ENCODE measurements around the gene ZFHX2. TPM values are rescaled to one million over a fixed set of nuclear protein-coding genes. Genes with fewer than 3 reads are reported as not detected.

Gene ZFHX2
- polyA plus RNA-seq, 1 donor, result 1.5 TPM

- no peak for DNase-seq (ENCODE audit: low read depth)
These were observed 21.3 kb upstream of the ZFHX2 start for GRCh38 chr14:23572836-23573235.

- no peak for DNase-seq (ENCODE audit: low read depth)
These were observed 20.9 kb upstream of the ZFHX2 start for GRCh38 chr14:23572524-23572828.

DNA sequence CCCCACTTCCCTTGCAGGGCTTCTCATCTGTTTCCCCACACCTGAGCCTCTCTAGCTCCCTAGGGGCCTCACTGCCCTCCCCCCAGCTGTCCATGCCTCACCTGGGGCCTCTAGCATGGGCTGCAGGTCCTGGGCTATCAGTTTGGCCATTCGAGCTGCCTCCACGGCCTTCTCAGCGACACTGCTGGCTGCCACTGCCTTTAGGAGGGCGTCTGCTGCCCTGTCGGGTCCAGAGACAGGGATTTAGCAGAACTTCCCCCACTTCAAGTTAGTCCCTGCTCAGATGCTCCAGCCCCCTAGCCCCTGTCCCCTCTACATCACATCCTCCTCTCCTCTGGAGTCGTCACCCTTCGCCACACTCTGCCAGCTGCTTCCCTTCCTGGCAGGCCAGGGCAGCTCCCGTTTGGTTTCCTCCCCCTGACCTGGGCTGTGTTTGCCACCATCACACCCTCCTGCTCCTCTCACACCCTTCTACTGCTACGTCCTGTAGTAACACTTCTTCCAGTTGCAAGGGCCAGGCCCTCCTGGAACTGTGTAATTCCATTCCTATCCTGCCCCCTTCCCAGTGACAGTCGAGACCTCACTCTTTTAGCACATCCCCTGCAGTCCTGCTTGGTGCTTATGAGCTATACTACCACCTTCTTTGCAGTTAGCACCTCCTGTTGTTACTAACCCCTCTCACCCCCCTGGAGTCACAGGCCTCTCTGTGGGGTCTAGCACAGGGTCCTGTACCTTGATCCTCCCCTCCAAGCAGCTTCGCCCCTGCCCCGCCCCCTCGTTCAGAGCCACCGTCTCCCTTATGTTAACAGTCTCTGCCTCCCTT is 20.3 kb upstream of the ZFHX2 start:
- DNase-seq (ENCODE audit: low read depth), result no peak

DNA sequence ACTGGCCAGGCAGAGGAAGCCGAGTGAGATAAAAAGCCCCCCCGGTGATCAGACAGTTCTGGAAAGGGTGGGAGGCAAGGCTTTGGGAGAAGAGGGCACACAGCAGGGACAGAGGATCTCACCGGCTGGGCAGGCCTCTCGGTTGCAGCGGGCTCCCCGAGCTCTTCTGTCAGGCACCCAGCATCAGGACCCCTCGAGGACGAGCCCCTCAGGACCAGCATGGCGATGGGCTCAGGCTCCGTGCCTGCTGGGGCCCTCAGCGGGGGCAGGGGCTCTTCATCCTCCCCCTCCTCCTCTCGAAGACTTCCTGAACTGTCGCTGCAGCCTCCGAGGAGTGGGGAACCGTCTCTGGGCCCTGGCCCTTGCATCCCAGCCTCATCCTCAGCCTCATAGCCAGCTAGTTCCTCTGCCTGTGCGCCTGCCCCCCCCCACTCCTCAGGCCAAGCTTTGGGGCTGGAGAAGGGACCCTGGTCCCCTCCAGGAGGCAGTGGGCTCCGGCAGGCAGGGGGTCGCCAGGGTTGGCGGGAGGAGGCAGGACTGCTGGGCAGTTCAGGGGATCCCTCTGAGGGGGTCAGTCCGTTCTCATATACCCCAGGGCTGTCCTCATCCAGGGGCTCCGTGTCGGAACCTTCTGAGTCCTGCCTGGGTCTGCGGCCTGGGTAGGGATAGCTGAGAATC is 19.4 kb upstream of the ZFHX2 start:
- DNase-seq (ENCODE audit: low read depth), result no peak

GRCh38 chr14:23569443-23570151 is 18.0 kb upstream of the ZFHX2 start:
- DNase-seq (ENCODE audit: low read depth), result no peak

DNA sequence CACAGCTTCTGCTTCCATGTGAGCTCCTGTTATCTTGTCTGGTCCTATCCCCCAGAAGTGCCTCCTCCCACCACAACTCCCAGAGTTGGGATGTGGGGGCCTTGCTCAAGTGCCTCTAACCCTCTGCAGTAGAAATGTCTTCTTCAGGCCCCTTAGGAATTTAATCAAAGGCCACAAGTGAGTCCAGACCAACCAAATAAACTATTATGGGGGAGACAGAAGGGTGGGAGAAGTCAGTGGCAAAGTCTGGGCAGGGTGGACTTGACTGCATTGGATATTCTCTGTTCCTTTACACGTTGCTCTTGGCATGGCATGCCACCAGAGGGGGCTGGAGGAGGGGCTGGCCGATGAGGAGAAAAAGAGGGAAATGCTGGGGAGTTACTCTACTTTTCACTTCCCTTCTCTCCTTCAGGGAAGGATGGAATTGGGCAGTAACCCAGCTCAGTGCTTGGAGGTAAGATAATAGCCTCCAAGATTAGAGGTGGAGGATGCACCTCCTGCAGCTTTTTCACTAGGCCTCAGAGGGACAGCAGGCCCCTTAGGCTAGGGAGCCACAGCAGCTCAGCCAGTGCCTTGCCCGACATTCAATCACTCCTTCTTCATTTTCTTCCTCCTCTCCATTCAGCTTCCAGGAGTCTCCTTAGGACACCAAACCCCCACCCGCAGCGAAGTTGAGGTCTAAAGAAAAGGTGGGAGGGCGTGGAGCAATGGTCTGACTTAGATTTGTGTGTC is 17.2 kb upstream of the ZFHX2 start:
- no peak for DNase-seq (ENCODE audit: low read depth)

DNA sequence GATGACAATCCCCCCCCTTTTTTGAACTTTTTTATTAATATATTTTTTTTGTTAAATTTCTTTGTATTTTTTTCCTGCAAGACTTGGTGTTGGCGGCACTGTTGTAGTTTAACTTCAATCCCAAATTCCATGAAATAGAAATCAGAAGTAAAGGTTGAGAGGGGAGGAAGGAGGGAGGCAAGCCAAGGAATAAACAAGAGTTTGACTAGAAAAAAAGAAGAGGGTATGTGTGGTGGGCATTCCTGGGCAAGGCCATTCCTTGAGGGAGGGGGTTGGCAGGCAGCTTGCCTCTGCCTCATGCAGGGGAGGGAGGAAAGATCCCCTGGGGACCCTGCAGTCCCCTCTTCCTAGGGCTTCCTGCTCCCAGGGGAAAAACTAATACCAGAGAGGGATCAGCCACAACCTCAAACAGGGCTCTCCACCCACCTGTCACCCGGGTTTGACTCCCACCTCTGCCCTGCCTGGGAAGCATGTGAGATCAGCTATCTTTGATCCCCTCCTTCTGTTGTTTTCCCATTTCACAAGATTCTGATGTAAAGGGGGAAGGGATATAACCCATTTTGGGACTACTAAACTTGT is 16.5 kb upstream of the ZFHX2 start:
- no peak for DNase-seq (ENCODE audit: low read depth)

- no peak for DNase-seq (ENCODE audit: low read depth)
These were observed 15.8 kb upstream of the ZFHX2 start, which contains the start of gene AP1G2 for GRCh38 chr14:23567186-23568020. Gene AP1G2 (minus strand): TSS chr14:23567791. CDS start chr14:23567314, 477 bp downstream.

DNA sequence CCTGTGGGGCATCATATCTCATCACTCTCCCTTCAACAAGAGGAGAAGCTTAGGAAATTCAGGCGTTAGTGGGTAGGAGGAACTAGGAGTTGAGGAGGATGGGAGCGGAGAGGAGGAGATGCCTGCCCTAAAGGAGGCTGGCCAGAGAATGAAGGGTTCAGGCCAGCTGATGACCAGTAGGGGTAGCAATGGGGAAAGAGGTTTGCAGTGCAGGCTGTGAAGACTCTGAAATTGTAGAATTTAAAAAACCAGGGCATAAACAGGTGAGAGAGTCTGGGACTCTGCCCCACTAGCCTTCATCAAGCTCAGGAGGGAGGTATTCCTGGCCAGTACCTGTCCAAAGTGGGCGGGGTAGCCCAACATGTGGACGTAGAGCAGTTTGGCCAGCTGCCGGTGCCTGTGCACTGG is 15.2 kb upstream of the ZFHX2 start:
- DNase-seq (ENCODE audit: low read depth), result no peak

- no peak for DNase-seq (ENCODE audit: low read depth)
These were observed 14.7 kb upstream of the ZFHX2 start for GRCh38 chr14:23566112-23566777.

DNA sequence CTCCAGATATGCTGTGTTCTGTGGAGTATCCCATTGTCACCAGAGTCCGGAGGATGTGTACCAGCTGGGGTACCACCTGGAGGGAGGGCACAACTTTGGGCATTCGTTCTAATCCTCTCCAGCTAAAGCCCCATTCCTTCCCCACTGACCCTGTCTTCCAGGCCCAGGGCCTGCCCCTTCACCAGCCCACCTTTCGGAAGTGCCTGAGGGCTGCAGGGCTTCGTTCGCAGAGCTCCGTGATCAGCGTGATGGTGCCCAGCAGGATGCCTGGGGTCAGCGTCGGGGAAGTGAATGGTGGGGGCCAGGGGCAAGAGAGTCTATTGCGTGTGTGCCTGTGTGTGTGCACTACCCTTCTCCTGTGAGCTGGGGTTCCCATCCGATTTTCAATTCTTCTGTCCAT is 14.1 kb upstream of the ZFHX2 start:
- no peak for DNase-seq (ENCODE audit: low read depth)

GRCh38 chr14:23564876-23565275 is 13.3 kb upstream of the ZFHX2 start:
- DNase-seq (ENCODE audit: low read depth), result no peak

- DNase-seq (ENCODE audit: low read depth), result no peak
These were observed 12.7 kb upstream of the ZFHX2 start for GRCh38 chr14:23564181-23564812.

DNA sequence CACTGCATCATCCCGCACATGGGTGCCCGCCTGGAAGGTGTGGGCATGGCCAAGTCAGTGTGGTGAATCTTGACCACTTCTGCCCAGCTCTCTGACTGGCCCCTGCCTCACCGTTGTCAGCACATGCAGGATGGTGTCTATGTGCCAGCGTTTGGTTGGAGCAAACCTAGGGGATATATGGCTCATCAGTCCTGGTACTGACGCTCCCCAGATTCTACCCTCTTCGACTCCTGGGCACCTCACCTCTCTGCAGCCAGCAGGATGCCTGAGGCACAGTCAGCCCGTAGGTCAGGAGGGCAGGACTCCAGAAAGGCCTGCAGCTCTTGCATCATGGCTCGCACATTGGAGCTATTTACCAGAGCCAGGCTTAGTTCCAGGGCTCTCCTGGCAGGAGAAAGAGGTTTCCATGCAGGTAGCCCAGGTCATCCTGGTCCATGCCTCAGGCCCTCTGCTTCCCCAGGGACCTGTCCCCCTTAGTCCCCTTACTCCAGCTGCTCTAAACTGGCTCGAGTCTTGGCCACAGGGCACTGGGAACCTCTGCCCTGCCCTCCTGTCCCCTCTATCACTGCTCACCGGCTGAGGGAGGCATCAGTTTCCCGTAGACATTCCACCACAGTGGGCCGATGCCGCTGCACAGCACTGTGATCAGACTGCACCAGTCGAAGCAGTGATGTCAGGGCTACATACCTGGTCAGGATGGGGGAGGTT is 12.1 kb upstream of the ZFHX2 start:
- no peak for DNase-seq (ENCODE audit: low read depth)

DNA sequence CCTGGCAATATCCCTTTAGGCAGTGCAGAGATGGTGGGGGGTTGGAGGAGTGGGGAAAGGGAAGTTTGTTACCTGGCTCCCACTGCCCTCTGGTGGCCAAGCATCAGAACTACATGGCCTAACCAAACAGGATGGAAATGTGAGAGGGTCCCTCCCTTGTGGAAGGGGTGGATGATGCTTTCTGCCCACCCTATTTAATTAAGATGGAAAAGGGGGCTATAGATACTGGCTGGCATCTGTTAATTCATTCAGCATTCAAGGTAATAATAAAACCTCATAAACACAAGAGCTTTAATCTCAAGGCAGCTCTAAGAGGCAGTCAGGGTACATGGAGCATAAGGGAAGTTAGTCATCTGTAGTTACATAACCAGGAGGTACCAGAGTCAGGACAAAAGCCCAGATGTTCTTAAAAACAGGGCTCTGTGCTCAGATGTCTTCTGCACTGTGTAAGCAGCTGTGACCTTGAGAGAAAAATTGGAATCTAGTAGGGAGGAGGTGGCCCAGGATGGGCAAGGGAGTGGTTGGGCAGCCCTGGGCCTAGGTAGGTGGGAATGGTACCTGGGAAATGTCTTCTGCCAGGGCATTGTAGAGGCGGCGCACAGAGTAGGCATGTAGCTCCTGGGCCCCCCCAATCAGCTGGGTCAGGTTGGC is 11.4 kb upstream of the ZFHX2 start:
- DNase-seq (ENCODE audit: low read depth), result no peak

- DNase-seq (ENCODE audit: low read depth), result no peak
These were observed 10.6 kb upstream of the ZFHX2 start for GRCh38 chr14:23561873-23562821.

GRCh38 chr14:23561259-23561658 is 9.7 kb upstream of the ZFHX2 start:
- no peak for DNase-seq (ENCODE audit: low read depth)
